Stimulated activated naive CD4-positive, alpha-beta T cell treated with Interleukin-2 at 50 U/mL for 16 hours (primary cell): ENCODE data around the gene L1TD1.
"Not testable (repeated sequence)": the region's sequence is repeated elsewhere in the genome, so short reads cannot be mapped to it uniquely, and the experiment has no call there.

ENCODE experiments used
- DNase-seq: peaks from one replicate; lab custom pipeline; 2025; lab: John Stamatoyannopoulos, UW

L1TD1 gene

DNA sequence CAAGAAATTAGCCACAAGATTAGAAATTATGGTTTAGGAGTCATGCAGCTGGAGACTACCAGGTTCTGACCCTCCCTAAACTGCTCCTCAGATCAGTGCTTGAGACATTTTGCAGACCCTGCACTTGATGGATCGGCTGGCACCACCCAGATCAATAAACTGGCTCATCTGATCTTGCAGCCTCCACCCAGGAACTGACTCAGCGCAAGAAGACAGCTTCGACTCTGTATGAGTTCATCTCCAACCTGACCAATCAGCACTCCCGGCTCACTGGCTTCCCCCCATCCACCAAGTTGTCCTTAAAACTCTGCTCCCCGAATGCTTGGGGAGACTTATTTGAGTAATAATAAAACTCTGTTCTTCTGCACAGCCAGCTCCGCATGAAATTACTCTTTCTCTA is 40.0 kb downstream of the L1TD1 start:
- DNase-seq = no peak

DNA sequence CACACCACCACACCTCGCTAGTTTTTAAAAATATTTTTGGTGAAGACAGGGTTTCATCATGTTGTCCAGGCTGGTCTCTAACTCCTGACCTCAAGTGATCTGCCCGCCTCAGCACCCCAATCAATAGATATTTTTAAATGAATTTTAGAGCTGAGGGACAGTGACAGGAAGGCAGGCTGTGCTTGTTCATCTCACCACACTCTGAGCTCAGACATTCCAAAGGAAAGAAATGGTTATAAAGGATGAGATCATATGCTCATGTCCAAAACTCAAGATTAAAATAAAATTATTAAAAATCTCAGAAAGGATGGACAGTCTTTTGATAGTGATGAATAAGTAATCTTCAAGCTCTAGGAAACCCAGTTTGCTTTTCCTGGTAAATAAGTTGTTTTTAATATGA is 40.9 kb downstream of the L1TD1 start:
- DNase-seq = no peak

DNA sequence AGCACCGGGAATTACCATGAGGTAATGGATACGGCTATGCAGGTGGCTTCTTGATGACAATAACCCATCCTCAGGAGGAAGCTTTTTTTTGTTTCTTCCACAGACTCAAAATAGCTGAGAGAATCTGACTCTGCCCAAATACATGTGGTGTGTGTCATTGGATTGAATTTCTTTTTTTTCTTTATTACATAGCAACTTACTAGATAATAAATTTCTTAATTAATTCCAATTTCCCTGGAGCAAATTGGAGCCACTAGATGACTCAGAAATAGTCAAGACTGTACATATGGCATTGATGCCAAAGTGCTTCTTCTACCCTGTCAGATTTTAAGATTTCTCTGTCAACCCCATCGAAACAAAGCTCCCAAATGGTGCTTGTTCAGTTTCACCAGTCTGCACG is 42.7 kb downstream of the L1TD1 start:
- no peak for DNase-seq

DNA sequence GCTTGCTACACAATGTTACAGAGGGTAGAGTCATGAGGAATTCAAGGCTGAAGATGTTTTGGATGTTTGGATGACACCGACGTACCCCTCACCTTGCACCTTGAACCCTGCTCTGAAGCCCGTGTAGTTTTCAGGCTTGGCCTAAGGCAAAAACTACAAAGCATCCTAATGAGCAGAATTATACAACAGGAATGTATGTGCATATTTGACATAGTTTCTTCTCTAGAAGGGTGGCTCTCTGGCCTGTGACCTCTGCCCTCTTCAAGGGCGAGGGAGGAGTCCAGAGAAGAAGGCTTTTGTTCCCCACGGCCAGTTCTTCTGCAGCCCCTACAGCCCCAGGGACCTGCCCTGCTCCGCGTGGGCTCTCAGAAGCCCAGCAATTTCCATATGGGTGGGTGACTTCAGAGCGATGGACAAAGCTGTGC is 43.3 kb downstream of the L1TD1 start:
- DNase-seq = no peak

DNA sequence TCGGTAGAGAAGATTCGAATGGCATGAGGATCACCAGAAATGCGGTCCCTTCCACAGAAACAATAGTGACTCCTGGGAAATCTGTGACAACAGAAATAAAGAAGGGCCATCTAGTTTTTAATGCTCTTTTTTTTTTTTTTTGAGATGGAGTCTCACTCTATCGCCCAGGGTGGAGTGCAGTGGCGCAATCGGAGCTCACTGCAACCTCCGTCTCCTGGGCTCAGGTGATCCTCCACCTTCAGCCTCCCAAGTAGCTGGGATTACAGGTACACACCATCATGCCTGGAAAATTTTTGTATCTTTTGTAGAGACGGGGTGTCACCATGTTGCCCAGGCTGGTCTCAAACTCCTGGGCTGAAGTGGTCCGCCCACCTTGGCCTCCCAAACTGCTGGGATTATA is 43.9 kb downstream of the L1TD1 start:
- no peak for DNase-seq

DNA sequence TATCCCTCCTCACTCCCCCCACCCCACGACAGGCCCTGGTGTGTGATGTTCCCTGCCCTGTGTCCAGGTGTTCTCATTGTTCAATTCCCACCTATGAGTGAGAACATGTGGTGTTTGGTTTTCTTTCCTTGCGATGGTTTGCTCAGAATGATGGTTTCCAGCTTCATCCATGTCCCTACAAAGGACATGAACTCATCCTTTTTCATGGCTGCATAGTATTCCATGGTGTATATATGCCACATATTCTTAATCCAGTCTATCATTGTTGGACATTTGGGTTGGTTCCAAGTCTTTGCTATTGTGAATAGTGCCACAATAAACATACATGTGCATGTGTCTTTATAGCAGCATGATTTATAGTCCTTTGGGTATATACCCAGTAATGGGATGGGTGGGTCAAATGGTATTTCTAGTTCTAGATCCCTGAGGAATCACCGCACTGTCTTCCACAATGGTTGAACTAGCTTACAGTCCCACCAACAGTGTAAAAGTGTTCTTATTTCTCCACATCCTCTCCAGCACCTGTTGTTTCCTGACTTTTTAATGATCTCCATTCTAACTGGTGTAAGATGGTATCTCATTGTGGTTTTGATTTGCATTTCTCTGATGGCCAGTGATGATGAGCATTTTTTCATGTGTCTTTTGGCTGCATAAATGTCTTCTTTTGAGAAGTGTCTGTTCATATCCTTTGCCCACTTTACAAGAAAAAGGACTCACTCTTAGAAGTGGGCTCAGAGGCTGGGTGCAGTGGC is 45.2 kb downstream of the L1TD1 start:
- DNase-seq = not testable (repeated sequence)

DNA sequence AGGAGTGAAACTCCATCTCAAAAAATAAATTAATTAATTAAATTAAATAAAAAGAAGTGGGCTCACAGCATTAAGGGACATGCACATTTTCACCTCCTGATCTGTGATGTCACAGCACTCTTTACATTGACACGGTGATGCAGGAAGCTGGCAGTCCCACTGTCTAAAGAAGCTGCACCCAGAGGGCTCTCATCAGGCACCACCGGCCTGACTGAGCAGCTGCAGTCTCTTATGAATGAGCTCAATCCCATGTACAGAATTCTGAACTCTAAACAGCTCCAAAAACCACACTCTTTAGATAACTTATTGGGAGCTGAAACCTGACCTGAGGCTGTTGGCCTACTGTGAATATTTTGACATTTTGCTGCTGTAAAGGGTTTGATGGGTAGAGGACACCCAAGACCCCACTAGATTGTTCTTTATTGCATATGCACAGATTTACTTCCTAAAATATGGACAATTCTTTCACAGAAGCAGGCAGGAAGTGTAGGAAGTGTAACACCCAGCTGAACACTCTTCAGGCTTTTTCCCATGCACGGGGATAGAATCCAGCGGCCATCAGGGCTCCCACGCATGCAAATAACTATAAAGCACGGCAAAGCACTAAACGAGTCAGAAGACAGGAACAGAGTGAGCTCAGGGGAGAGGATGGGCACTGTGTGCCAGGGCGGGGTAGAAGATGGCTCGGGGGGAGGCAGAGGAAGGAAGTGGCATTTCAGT is 46.2 kb downstream of the L1TD1 start:
- DNase-seq = no peak

DNA sequence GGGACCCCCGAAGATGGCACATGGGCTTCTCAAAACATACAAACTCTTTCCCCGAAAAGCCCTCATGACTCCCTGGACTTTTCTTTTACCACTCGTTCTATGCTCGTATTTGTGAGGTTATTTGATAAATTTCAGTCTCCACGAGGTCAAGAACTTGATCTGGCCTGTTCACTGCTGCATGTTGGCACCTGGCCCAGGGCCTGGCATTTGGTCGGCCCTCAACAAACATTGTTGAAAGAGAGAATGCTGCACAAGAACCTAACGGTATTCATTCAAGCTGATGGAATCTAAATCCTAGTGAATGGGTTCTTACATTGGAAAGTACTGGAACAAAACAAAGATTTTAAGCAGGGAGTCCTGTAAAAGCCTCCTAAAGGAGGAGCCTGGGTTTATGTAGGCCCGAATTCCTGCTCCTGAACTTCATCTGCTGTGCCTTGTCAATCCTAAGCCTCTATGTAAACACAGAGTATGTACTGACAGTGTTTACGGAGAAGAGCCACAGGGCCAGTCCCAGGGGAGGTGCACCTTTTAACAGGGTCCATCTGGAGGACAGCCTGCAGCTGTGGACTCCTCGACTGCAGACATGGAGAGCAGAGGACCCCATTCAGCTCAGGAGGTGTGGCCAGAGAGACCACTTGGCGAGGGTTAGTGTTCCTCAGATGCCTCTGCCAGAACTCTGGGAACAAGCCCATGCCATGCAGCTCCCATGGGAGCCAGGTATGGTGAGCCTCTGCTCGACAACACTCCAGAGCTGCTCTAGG is 46.9 kb downstream of the L1TD1 start:
- DNase-seq = no peak

DNA sequence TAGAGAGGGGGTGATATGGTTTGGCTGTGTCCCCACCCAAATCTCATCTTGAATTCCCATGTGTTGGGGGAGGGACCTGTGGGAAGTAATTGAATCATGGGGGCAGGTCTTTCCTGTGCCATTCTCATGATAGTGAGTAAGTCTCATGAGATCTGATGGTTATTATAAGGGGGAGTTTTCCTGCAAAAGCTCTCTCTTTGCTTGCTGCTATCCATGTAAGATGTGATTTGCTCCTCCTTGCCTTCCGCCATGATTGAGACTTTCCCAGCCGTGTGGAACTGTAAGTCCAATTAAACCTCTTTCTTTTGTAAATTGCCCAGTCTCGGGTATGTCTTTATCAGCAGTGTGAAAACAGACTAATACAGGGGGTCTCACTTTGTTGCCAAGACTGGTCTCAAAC is 49.7 kb downstream of the L1TD1 start:
- not testable (repeated sequence) for DNase-seq

DNA sequence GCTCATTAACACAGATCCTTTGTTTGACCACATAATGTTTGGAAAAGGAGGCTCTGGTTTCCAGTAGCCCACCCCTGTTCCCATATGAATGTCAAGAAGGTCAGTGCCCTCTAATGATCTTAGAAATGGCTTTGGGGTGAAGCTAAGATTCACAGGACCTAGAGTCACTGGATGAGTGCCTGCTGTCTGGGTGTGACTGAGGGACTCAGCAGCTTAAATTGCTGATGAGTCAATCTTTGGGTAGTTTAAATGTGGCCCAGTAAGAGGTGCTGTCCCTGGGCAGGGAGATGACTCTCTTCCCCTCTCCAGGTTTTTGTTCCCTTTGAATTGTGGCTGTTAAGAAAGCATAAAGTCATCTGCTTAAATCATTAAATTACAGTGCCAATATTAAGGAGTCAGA is 50.6 kb downstream of the L1TD1 start:
- no peak for DNase-seq

DNA sequence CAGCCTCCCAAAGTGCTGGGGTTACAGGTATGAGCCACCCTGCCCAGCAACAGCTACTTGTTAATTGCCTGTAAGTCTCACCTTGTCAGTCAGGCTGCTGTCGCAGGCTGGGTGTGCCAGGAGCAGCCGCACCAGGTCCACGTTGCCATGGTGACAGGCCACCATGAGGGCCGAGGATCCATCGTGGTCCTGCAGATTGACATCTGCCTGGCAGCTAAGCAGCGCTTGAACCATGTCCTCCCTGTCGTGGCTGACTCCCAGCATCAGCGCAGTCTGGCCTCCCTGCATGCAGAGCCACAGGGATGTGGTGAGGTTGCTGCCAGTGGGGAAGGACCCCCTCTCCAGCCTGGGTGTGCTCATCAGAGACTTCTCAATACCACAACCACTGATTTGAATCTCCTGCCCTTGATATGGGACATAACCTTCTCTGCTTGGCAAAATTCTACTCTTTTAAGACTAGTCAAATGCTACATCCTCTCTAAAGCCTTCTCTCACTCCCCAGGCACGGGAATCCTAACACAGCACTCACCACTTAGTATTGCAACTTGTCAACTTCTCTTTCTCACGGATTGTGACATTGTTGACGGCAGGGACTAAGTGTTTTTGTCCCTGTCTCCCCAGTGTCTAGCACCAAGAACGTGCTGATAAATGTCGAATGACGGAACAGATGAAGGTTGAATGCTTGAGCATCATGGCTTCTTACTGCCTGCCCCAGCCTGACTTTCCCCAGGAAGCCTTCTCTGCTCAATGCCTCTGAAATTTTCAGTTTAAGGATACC is 52.9 kb downstream of the L1TD1 start:
- no peak for DNase-seq

DNA sequence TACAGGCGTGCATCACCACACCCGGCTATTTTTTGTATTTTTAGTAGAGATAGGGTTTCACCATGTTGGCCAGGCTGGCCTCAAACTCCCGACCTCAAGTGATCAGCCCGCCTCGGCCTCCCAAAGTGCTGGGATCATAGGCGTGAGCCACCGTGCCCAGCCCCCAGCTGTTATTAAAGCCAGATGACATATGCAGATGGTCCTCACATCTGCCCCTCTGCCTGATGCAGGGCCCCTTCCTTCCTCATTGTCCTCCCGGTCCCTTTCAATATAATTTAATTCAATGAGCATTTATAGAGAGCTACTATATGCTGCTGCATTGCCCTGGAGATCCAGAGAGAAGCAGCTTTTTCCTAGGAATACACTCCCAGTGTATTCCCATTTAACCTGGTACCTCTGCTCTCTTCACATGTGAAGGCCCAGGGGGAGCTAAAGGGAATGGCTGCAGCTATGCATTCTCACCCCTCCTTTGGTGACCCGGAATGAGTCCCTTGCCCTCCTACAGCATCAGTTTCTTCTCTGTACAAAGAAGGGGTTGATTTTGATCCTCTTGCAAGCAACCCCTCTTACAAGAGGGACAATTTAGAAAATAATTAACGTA is 55.6 kb downstream of the L1TD1 start:
- no peak for DNase-seq

DNA sequence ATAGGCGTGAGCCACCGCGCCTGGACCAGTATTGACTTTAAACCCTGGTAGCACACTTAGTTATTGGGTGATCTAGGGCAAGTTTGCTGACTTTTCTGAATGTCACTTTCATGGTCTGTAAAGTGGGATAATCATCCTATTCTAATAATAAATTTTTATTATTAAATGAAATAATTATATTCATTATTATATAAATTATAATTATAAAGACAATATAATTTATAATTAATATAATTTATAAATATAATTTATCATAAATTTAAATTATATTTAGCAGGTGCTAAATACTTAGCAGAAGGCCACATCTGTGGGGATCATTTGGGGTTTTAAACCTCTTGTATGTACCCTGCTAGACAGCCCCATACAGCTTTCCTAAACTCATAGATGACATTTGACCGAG is 64.9 kb downstream of the L1TD1 start:
- no peak for DNase-seq

DNA sequence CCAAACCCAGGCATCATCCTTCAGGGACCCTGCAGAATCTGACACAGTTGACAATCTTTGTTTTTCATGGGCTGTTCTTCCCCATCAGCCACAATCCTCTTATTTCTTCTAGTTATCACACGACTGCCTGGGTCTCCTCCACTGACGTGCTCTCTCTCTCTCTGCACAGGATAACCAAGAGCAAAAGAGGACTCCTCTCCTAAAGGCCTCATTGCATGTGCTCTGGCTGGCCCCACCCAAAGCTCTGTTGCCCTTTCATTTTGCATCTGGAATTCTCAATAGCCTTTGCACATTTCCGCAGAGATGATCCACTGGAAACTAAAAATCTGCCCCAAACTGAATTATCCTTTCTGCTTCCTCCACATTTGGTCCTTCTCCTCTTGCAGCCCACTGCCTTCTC is 66.0 kb downstream of the L1TD1 start:
- DNase-seq = no peak
